H9 (cell line): ENCODE measurements around the gene ZNF182. TPM values are rescaled to one million over a fixed set of nuclear protein-coding genes. Genes with fewer than 3 reads are reported as not detected.

ENCODE experiments used
- DNase-seq: peaks from one replicate; pipeline ENCODE4 v3.0.0-alpha.2; 2017
- H2AFZ ChIP-seq: one replicate; pipeline ENCODE4 v1.6.1; 2013; ENCODE audit warnings: mild to moderate bottlenecking, low read length, control low read depth, moderate library complexity
- H2AK5ac ChIP-seq: 2 replicates; pipeline ENCODE4 v1.6.1; 2013; ENCODE audit warnings: low read length, control low read depth, mixed read lengths; ENCODE audit not compliant: insufficient read length
- H2BK120ac ChIP-seq: one replicate; pipeline ENCODE4 v1.6.1; 2013; ENCODE audit warnings: low read depth, mild to moderate bottlenecking, low read length, control low read depth, inconsistent platforms; ENCODE audit not compliant: poor library complexity, severe bottlenecking
- H2BK12ac ChIP-seq: 2 replicates; pipeline ENCODE4 v1.6.1; 2013; ENCODE audit warnings: low read length, control low read depth, mixed read lengths, low read depth; ENCODE audit not compliant: insufficient read length
- H2BK15ac ChIP-seq: 2 replicates; pipeline ENCODE4 v1.6.1; 2013; ENCODE audit warnings: low read depth, low read length, control low read depth
- H2BK20ac ChIP-seq: one replicate; pipeline ENCODE4 v1.6.1; 2013; ENCODE audit warnings: low read depth, mild to moderate bottlenecking, low read length, control low read depth, inconsistent platforms; ENCODE audit not compliant: poor library complexity, severe bottlenecking
- H2BK5ac ChIP-seq: 2 replicates; pipeline ENCODE4 v1.6.1; 2013; ENCODE audit warnings: low read length, control low read depth, mixed read lengths; ENCODE audit not compliant: insufficient read length
- H3K14ac ChIP-seq: 2 replicates; pipeline ENCODE4 v1.6.1; 2013; ENCODE audit warnings: low read length, control low read depth; ENCODE audit not compliant: insufficient read depth
- H3K18ac ChIP-seq: 2 replicates; pipeline ENCODE4 v1.6.1; 2013; ENCODE audit warnings: low read depth, mild to moderate bottlenecking, mixed read lengths, low read length, control low read depth; ENCODE audit not compliant: insufficient read length
- H3K23ac ChIP-seq: 2 replicates; pipeline ENCODE4 v1.6.1; 2013; ENCODE audit warnings: low read length, control low read depth, mixed read lengths, low read depth; ENCODE audit not compliant: insufficient read length
- H3K23me2 ChIP-seq: 2 replicates; pipeline ENCODE4 v1.6.1; 2013; ENCODE audit warnings: low read depth, mild to moderate bottlenecking, mixed read lengths, low read length, control low read depth; ENCODE audit not compliant: insufficient read length, poor library complexity, severe bottlenecking
- H3K27ac ChIP-seq: 2 replicates; pipeline ENCODE4 v1.5.1; 2013; ENCODE audit warnings: low read length, control low read depth, mixed read lengths, low read depth; ENCODE audit not compliant: insufficient read length
- H3K27me3 ChIP-seq: 2 replicates; pipeline ENCODE4 v1.6.1; 2013; ENCODE audit warnings: low read length, control low read depth, inconsistent platforms; ENCODE audit not compliant: insufficient read depth
- H3K4ac ChIP-seq: 2 replicates; pipeline ENCODE4 v1.6.1; 2013; ENCODE audit warnings: low read depth, mild to moderate bottlenecking, control low read depth, inconsistent platforms, low read length, moderate library complexity
- H3K4me1 ChIP-seq: 2 replicates; pipeline ENCODE4 v1.6.1; 2013; ENCODE audit warnings: low read length, control low read depth, inconsistent platforms; ENCODE audit not compliant: insufficient read depth
- H3K4me2 ChIP-seq: 2 replicates; pipeline ENCODE4 v1.6.1; 2013; ENCODE audit warnings: low read length, control low read depth, mixed read lengths; ENCODE audit not compliant: insufficient read length, insufficient read depth
- H3K56ac ChIP-seq: 2 replicates; pipeline ENCODE4 v1.6.1; 2013; ENCODE audit warnings: low read depth, mild to moderate bottlenecking, mixed read lengths, low read length, control low read depth; ENCODE audit not compliant: insufficient read length
- H3K79me1 ChIP-seq: 2 replicates; pipeline ENCODE4 v1.6.1; 2013; ENCODE audit warnings: low read depth, mild to moderate bottlenecking, moderate library complexity, low read length, control low read depth, inconsistent platforms; ENCODE audit not compliant: insufficient read depth, poor library complexity, severe bottlenecking
- H3K79me2 ChIP-seq: 2 replicates; pipeline ENCODE4 v1.6.1; 2013; ENCODE audit warnings: low read length, control low read depth, inconsistent platforms; ENCODE audit not compliant: insufficient read depth
- H3K9ac ChIP-seq: 2 replicates; pipeline ENCODE4 v1.6.1; 2013; ENCODE audit warnings: low read length, control low read depth, mixed read lengths; ENCODE audit not compliant: insufficient read length; ENCODE audit errors: extremely low read depth
- H3K9me3 ChIP-seq: one replicate; pipeline ENCODE4 v1.6.1; 2013; ENCODE audit warnings: low read depth, low read length, inconsistent platforms; ENCODE audit not compliant: control insufficient read depth
- H3T11ph ChIP-seq: one replicate; pipeline ENCODE4 v1.6.1; 2013; ENCODE audit warnings: mild to moderate bottlenecking, low read length, control low read depth, inconsistent platforms
- H4K20me1 ChIP-seq: one replicate; pipeline ENCODE4 v1.6.1; 2013; ENCODE audit not compliant: control insufficient read depth, insufficient read length, insufficient read depth
- H4K5ac ChIP-seq: 2 replicates; pipeline ENCODE4 v1.6.1; 2013; ENCODE audit warnings: low read depth, mild to moderate bottlenecking, mixed read lengths, low read length, control low read depth; ENCODE audit not compliant: insufficient read length
- H4K8ac ChIP-seq: replicated peaks from 2 replicates; pipeline ENCODE4 v1.6.1; 2013; ENCODE audit warnings: low read length, control low read depth, mixed read lengths, low read depth; ENCODE audit not compliant: insufficient read length
- H4K91ac ChIP-seq: 2 replicates; pipeline ENCODE4 v1.6.1; 2013; ENCODE audit warnings: low read depth, mild to moderate bottlenecking, moderate library complexity, mixed read lengths, low read length, control low read depth; ENCODE audit not compliant: insufficient read length
- H3K27ac Mint-ChIP-seq, 3 experiments: 2 replicates in 2 of 3; 3 replicates in 1 of 3; pipeline ENCODE4 v1.8.0; 2020 to 2021; ENCODE audit warnings: mixed read lengths in 3 of 3, mild to moderate bottlenecking in 1 of 3, moderate library complexity in 1 of 3
- H3K27me3 Mint-ChIP-seq: 2 replicates; pipeline ENCODE4 v1.8.0; 2021; ENCODE audit warnings: low read depth, mild to moderate bottlenecking, moderate library complexity, mixed read lengths
- H3K36me3 Mint-ChIP-seq, 3 experiments: 2 replicates in 2 of 3; 3 replicates in 1 of 3; pipeline ENCODE4 v1.8.0; 2020 to 2021; ENCODE audit warnings: low read depth in 3 of 3, mixed read lengths in 3 of 3; ENCODE audit not compliant: insufficient read depth in 1 of 3
- H3K4me1 Mint-ChIP-seq, 2 experiments: 2 replicates each; pipeline ENCODE4 v1.8.0; 2020; ENCODE audit warnings: mixed read lengths in 2 of 2
- H3K4me3 Mint-ChIP-seq, 2 experiments: 2 replicates in 1 of 2; 3 replicates in 1 of 2; pipeline ENCODE4 v1.8.0; 2020 to 2021; ENCODE audit warnings: mild to moderate bottlenecking in 2 of 2, mixed read lengths in 2 of 2, moderate library complexity in 1 of 2
- H3K9me3 Mint-ChIP-seq, 2 experiments: 2 replicates in 1 of 2; 3 replicates in 1 of 2; pipeline ENCODE4 v1.8.0; 2020; ENCODE audit warnings: mild to moderate bottlenecking in 2 of 2, mixed read lengths in 2 of 2, moderate library complexity in 1 of 2
- WGBS: extraction: QIAGEN DNeasy Blood & Tissue Kit; methylation state at CpG from one replicate; pipeline ENCODE4 v1.1.7; 2013; ENCODE audit warnings: missing lambda C conversion rate, low lambda C conversion rate, mixed read lengths; ENCODE audit not compliant: insufficient read length; ENCODE audit errors: extremely low coverage; 5-methylcytosine and 5-hydroxymethylcytosine counted together
- total RNA-seq: library from RNA; stranded (reverse); gene quantifications from 2 replicates; pipeline ENCODE4 v1.2.1, GENCODE V29; 2021
- TF ChIP-seq, protein P1 (sequence below): fragments of 200-600 bp; sonication (generic); conservative IDR thresholded peaks from 3 replicates; pipeline ENCODE4 v1.8.0; 2021; ENCODE audit warnings: antibody characterized with exemption, mild to moderate bottlenecking

The ZNF182 gene
- total RNA-seq, 1 experiment from 2014 or later = 7.6 TPM

DNA sequence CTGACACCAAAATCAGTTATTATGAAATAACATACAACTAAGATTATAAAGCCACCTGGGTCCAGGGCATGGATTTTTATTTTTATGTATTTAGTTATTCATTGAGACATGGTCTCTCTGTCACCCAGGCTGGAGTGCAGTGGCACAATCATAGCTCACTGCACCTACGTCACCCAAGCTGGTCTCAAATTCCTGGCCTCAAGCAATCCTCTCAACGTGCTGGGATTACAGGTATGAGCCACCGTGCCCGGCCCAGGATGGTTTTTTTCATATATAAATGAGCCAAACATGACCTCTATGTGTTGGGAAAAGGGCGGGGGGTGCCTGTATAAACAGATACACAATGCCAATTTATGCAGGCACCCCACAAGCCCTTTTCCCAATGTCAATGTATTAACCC, 43.1 kb upstream of the ZNF182 start:
- no peak overlapping the region for H3K9ac ChIP-seq

More for the DNA sequence above, 43.1 kb upstream of the ZNF182 start:
- Histone ChIP-seq H3K27ac (no peak overlapping the region), H3K23ac (no peak overlapping the region), H2BK15ac (no peak overlapping the region), H3K4ac (no peak overlapping the region), H3K18ac (no peak overlapping the region), H3K56ac (no peak overlapping the region), H4K8ac (no peak overlapping the region), H3K79me2 (no peaks in the 10 kb centered on the region), H2AFZ (no peak overlapping the region), H3K4me2 (no peak overlapping the region), H4K5ac (no peak overlapping the region), H3K27me3 (no peaks in the 10 kb centered on the region), H2BK12ac (no peak overlapping the region), H3K79me1 (no peaks in the 10 kb centered on the region), H3K14ac (no peak overlapping the region), H4K20me1 (no peaks in the 10 kb centered on the region), H2BK5ac (no peak overlapping the region), H4K91ac (no peak overlapping the region), H2BK20ac (no peak overlapping the region), H2AK5ac (no peak overlapping the region), H3K23me2 (no peaks in the 10 kb centered on the region), H2BK120ac (no peak overlapping the region), H3T11ph (no peak overlapping the region), H3K9me3 (peaks cover 46% of the 10 kb centered on the region), H3K4me1 (no peaks in the 10 kb centered on the region)
- no CpG with 5 or more reads among the region's 5 CpGs for WGBS
- DNase-seq = no peak
- H3K27me3 Mint-ChIP-seq = no peaks in the 10 kb centered on the region; the same call in 1 of the 2 replicates
- H3K36me3 Mint-ChIP-seq = peaks cover 3 to 5% (median 3%) of the 10 kb centered on the region in 3 experiments; a peak in 5 of 7 replicates
- TF ChIP-seq, protein P1, sequence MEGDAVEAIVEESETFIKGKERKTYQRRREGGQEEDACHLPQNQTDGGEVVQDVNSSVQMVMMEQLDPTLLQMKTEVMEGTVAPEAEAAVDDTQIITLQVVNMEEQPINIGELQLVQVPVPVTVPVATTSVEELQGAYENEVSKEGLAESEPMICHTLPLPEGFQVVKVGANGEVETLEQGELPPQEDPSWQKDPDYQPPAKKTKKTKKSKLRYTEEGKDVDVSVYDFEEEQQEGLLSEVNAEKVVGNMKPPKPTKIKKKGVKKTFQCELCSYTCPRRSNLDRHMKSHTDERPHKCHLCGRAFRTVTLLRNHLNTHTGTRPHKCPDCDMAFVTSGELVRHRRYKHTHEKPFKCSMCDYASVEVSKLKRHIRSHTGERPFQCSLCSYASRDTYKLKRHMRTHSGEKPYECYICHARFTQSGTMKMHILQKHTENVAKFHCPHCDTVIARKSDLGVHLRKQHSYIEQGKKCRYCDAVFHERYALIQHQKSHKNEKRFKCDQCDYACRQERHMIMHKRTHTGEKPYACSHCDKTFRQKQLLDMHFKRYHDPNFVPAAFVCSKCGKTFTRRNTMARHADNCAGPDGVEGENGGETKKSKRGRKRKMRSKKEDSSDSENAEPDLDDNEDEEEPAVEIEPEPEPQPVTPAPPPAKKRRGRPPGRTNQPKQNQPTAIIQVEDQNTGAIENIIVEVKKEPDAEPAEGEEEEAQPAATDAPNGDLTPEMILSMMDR = no peak
- H3K27ac Mint-ChIP-seq = no peak overlapping the region
- H3K9me3 Mint-ChIP-seq = peaks cover 63 to 64% of the 10 kb centered on the region in 2 experiments
- peaks cover 0 to 6% of the 10 kb centered on the region in 2 experiments; a peak in 2 of 4 replicates for H3K4me1 Mint-ChIP-seq
- no peak overlapping the region for H3K4me3 Mint-ChIP-seq
